Upper lobe of right lung (tissue), 1 donor: Measurements from ENCODE around the gene PALM2AKAP2. TPM values are rescaled to one million over a fixed set of nuclear protein-coding genes. Genes with fewer than 3 reads are reported as not detected.

Experiments
- ATAC-seq: fragments of 200-7000 bp; cut with Tn5 transposase; one replicate; pipeline ENCODE4 v1.9.1; 2020; ENCODE audit warnings: mild to moderate bottlenecking, moderate library complexity
- DNase-seq: peaks from one replicate; pipeline ENCODE4 v3.0.0-alpha.2; 2020
- H3K27ac ChIP-seq: fragments of 200-600 bp; one replicate; pipeline ENCODE4 v1.8.0; 2022
- H3K27me3 ChIP-seq: fragments of 200-600 bp; one replicate; pipeline ENCODE4 v1.8.0; 2022; ENCODE audit warnings: mild to moderate bottlenecking
- H3K36me3 ChIP-seq: fragments of 200-600 bp; one replicate; pipeline ENCODE4 v1.8.0; 2022
- H3K4me1 ChIP-seq: fragments of 200-600 bp; one replicate; pipeline ENCODE4 v1.8.0; 2022
- H3K4me3 ChIP-seq: fragments of 200-600 bp; one replicate; pipeline ENCODE4 v1.8.0; 2022; ENCODE audit warnings: mild to moderate bottlenecking
- H3K9me3 ChIP-seq: fragments of 200-600 bp; one replicate; pipeline ENCODE4 v1.8.0; 2022
- CTCF ChIP-seq: fragments of 200-600 bp; IDR thresholded peaks from one replicate; pipeline ENCODE4 v1.8.0; 2022; ENCODE audit warnings: antibody characterized with exemption
- intact Hi-C: fragments of 100-400 bp; cut with DNase I; formaldehyde crosslinking; loops from one replicate; pipeline ENCODE4 v1.11.0; 2022
- total RNA-seq: library from RNA; stranded (reverse); fragmentation: NEBNext Ultra II Directional; extraction: Animal tissue kit (Norgen Biotek cat#: 25700); gene quantifications from one replicate; pipeline ENCODE4 v1.2.1, GENCODE V29; 2021
- donor health status: DM: no; HTN: yes; CAD: no; lungs with severe emphysema.

Gene PALM2AKAP2
- total RNA-seq, 1 donor from 2014 or later: 52.4 TPM

DNA sequence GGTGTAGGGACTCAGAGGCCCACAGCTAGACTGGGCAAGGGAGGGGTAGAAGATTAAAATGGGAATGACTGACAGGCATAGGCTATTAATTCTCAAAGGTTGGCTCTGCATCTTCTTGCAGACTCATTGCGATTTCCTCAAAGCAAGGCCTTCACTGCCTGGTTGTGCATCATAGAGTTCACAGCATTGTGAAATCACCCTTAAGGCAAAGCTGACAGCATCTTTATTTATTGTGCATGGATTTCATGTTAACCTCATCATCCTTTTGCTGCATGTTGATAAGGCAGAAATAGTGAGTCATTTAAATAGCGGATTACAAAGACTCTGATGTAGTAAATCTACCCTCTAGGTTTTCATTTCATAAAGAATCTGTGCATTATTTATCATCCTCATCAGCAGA lies 13.6 kb upstream of the PALM2AKAP2 start:
- no peaks in the 10 kb centered on the region for H3K4me1 ChIP-seq
- H3K27ac ChIP-seq: no peak overlapping the region
- no peaks in the 10 kb centered on the region for H3K27me3 ChIP-seq
- TF ChIP-seq CTCF: no peak
- no peaks in the 10 kb centered on the region for H3K9me3 ChIP-seq
- DNase-seq (no peak), ATAC-seq (no peak)
- intact Hi-C loops: no loop called here
- H3K4me3 ChIP-seq: no peak overlapping the region
- no peaks in the 10 kb centered on the region for H3K36me3 ChIP-seq

- Histone ChIP-seq H3K4me1 (peaks cover 10% of the 10 kb centered on the region), H3K27ac (no peak overlapping the region), H3K4me3 (no peak overlapping the region), H3K36me3 (no peaks in the 10 kb centered on the region), H3K9me3 (no peaks in the 10 kb centered on the region), H3K27me3 (no peaks in the 10 kb centered on the region)
- intact Hi-C loops: no loop called here
- DNase-seq (no peak), ATAC-seq (no peak)
- TF ChIP-seq CTCF: no peak
Observed at GRCh38 chr9:109767404-109767803, 12.6 kb upstream of the PALM2AKAP2 start.

DNA sequence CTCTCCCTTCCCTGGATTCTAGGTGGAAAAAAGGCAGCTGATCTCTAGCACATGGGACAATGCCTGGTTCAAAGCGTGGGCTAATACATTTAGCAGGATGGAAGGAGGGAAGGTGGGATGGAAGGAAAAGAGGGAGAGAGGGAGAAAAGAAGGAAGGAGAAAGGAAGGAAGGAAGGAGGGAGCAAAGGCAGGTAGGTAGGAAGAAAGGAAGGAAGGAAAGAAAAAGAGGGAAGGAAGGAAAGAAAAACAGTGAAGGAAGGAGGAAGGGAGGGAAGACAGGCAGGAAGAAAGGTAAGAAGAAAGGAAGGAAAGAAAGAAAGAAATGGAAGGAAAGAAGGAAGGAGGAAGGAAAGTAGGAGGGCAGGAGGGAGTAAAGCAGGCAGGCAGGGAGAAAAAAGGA lies 12.2 kb upstream of the PALM2AKAP2 start:
- H3K27ac ChIP-seq: no peak overlapping the region
- DNase-seq (no peak), ATAC-seq (no peak)
- peaks cover 10% of the 10 kb centered on the region for H3K4me1 ChIP-seq
- H3K9me3 ChIP-seq: no peaks in the 10 kb centered on the region
- H3K27me3 ChIP-seq: no peaks in the 10 kb centered on the region
- intact Hi-C loops: no loop called here
- no peak for TF ChIP-seq CTCF
- H3K36me3 ChIP-seq: no peaks in the 10 kb centered on the region
- H3K4me3 ChIP-seq: no peak overlapping the region

- DNase-seq: no peak
- no peaks in the 10 kb centered on the region for H3K36me3 ChIP-seq
- no peak for TF ChIP-seq CTCF
- ATAC-seq: no peak
- intact Hi-C loops: no loop called here
- no peak overlapping the region for H3K27ac ChIP-seq
- H3K9me3 ChIP-seq: no peaks in the 10 kb centered on the region
- H3K27me3 ChIP-seq: no peaks in the 10 kb centered on the region
- H3K4me3 ChIP-seq: no peak overlapping the region
- H3K4me1 ChIP-seq: peaks cover 10% of the 10 kb centered on the region
Observed at GRCh38 chr9:109769250-109769649, 10.7 kb upstream of the PALM2AKAP2 start.

- ATAC-seq (no peak), DNase-seq (no peak)
- Histone ChIP-seq H3K36me3 (no peaks in the 10 kb centered on the region), H3K27me3 (no peaks in the 10 kb centered on the region), H3K4me1 (peaks cover 10% of the 10 kb centered on the region), H3K27ac (no peak overlapping the region), H3K4me3 (no peak overlapping the region), H3K9me3 (no peaks in the 10 kb centered on the region)
- intact Hi-C loops: no loop called here
- no peak for TF ChIP-seq CTCF
Observed at GRCh38 chr9:109770101-109770500, 9.9 kb upstream of the PALM2AKAP2 start.

- ATAC-seq: no peak
- H3K4me1 ChIP-seq: peaks cover 10% of the 10 kb centered on the region
- intact Hi-C loops: no loop called here
- no peak overlapping the region for H3K4me3 ChIP-seq
- no peak for TF ChIP-seq CTCF
- H3K27ac ChIP-seq: no peak overlapping the region
- no peaks in the 10 kb centered on the region for H3K36me3 ChIP-seq
- H3K27me3 ChIP-seq: no peaks in the 10 kb centered on the region
- no peaks in the 10 kb centered on the region for H3K9me3 ChIP-seq
- DNase-seq: no peak
Observed at GRCh38 chr9:109771087-109771486, 8.9 kb upstream of the PALM2AKAP2 start.
